Aorta (tissue), 5 donors: Measurements from ENCODE around the gene SPAAR. TPM values are rescaled to one million over a fixed set of nuclear protein-coding genes. Genes with fewer than 3 reads are reported as not detected.

ENCODE experiments used
- ATAC-seq: fragments of 200-7000 bp; cut with Tn5 transposase; one replicate; pipeline ENCODE4 v1.9.1; 2022; ENCODE audit warnings: moderate library complexity; ENCODE audit not compliant: low FRiP score
- DNase-seq, 2 donors: peaks; one replicate each; pipeline ENCODE4 v3.0.0-alpha.2; 2020
- H3K27ac ChIP-seq, 2 donors: one replicate each; pipeline ENCODE4 v1.5.1; 2013; ENCODE audit warnings: low read length in 2 of 2, mild to moderate bottlenecking in 2 of 2, moderate library complexity in 2 of 2, control low read depth in 1 of 2, inconsistent platforms in 1 of 2, low read depth in 1 of 2
- H3K27me3 ChIP-seq, 2 donors: one replicate each; pipeline ENCODE4 v1.6.1; 2013; ENCODE audit warnings: control low read depth in 1 of 2, low read length in 1 of 2, mild to moderate bottlenecking in 1 of 2, moderate library complexity in 1 of 2; ENCODE audit not compliant: insufficient read depth in 2 of 2, control insufficient read depth in 1 of 2
- H3K36me3 ChIP-seq, 2 donors: one replicate each; pipeline ENCODE4 v1.6.1; 2013; ENCODE audit warnings: control low read depth in 1 of 2, low read length in 1 of 2, mild to moderate bottlenecking in 1 of 2; ENCODE audit not compliant: insufficient read depth in 2 of 2, control insufficient read depth in 1 of 2
- H3K4me1 ChIP-seq, 2 donors: one replicate each; pipeline ENCODE4 v1.6.1; 2013; ENCODE audit warnings: low read length in 2 of 2, control low read depth in 1 of 2, mild to moderate bottlenecking in 1 of 2, moderate library complexity in 1 of 2; ENCODE audit not compliant: insufficient read depth in 2 of 2, control insufficient read depth in 1 of 2
- H3K4me3 ChIP-seq, 2 donors: one replicate each; pipeline ENCODE4 v1.5.1; 2013; ENCODE audit warnings: low read length in 2 of 2, control low read depth in 1 of 2, mild to moderate bottlenecking in 1 of 2
- H3K9me3 ChIP-seq: one replicate; pipeline ENCODE4 v1.6.1; 2013; ENCODE audit warnings: mild to moderate bottlenecking, low read length; ENCODE audit not compliant: control insufficient read depth
- WGBS, 2 donors: extraction: QIAGEN DNeasy Blood & Tissue Kit; methylation state at CpG; one replicate each; pipeline ENCODE4 v1.1.7; 2013; 5-methylcytosine and 5-hydroxymethylcytosine counted together
- intact Hi-C, 2 donors: fragments of 100-400 bp; cut with DNase I; formaldehyde crosslinking; loops; one replicate each; pipeline versions ENCODE4 v1.14.2 to v1.15.0; 2022
- polyA plus RNA-seq, 2 donors: library from polyadenylated mRNA; stranded (reverse); fragments of 200-250 nt; gene quantifications; one replicate each; pipeline ENCODE4 v1.2.3, GENCODE V29; 2013
- total RNA-seq, 2 donors: library from RNA; stranded (reverse); fragmentation: NEBNext Ultra II Directional; extraction: Animal tissue kit (Norgen Biotek cat#: 25700); gene quantifications; one replicate each; pipeline ENCODE4 v1.2.1, GENCODE V29; 2021
- donor health status: healthy with polysubstance abuse.
- donor health status: Bipolar disorder and iron deficiency.
- donor health status: DM: no; HTN: no; CAD: no.
- donor health status: DM: no; HTN: no; CAD: no.
- donor health status: DM: yes; HTN: yes; CAD: no.

The SPAAR gene
- total and polyA plus RNA-seq, 4 donors: 0.82 to 4.5 (median 4.0) TPM; not detected in 1

DNA sequence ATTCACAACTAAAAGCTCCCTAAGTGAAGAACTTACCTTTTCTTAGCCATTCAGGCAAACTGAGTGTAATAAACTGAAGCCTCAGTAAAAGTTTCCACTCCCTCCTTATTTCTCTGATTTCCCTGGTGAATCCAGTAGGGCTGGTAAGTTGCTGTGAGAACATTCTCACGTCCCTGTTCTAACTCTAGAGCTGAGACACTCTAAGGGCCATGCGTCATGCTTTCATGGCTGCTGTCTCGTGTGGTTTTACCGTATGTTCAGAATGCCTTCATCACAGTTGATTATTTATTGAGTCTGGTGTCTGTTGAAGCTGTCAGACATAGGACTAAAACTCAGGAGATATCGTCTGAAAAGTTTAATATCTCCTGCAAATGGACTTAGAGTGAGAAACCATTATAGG is 47.4 kb downstream of the SPAAR start:
- H3K4me3 ChIP-seq: no peak overlapping the region
- no peaks in the 10 kb centered on the region for H3K4me1 ChIP-seq
- H3K27me3 ChIP-seq: no peaks in the 10 kb centered on the region
- no peak overlapping the region for H3K27ac ChIP-seq
- H3K36me3 ChIP-seq: no peaks in the 10 kb centered on the region
- intact Hi-C loops: loop anchor here in 1 of 2 donors (5.0 kb wide), 1 partner anchor 66 kb away; no protein-coding TSS in a partner anchor
- WGBS, 2 donors: 78 to 79% methylated on average over 5 of the region's 5 CpGs
- DNase-seq (no peak), ATAC-seq (no peak)
- H3K9me3 ChIP-seq: no peaks in the 10 kb centered on the region

DNA sequence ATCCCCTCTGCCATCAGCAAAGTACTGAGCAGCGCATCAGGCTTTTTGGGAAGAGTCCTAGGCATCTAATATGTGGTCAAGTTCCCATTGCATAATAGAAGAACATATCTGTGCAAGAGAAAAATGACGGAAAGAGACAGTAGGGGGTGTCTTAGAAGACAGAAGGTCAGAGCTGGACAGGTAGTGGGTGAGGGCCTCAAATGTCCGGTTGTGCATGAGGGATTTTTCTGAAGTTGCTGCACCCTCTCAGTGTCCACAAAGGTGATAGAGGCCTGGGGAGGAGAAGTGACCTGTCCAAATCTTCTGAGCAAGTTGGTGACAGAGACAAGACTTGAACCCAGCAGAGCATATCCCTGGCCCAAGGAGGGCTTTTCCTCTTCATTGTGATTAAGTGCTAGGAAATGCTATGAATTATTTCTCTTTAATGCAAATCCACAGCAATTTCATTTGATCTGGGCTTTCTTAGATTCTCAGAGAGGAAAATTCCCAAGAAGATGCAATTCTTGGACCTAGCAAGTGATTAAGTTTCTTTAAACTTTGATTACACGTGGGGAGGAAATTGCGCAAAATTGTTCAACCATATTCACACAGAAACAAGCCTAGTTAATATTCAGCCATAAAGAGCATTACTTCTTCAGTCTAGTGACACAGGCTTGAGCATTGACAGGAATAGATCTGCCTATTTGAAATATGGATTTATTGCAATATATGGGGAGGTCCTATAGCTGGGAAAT is 49.0 kb downstream of the SPAAR start, which contains the start of gene OR2S2:
OR2S2 (minus strand) TSS at position 51 of the 734 bp plus-strand sequence. CDS start 56 bp downstream, outside the sequence.
- Histone ChIP-seq H3K27ac (no peak within 1 kb of the TSS), H3K4me3 (no peak within 1 kb of the TSS), H3K27me3 (no peaks in the 10 kb centered on the region), H3K36me3 (no peaks in the 10 kb centered on the region), H3K9me3 (no peaks in the 10 kb centered on the region), H3K4me1 (no peaks in the 10 kb centered on the region)
- WGBS, 2 donors: 86 to 94% methylated on average over 5 of the region's 5 CpGs
- ATAC-seq (no peak), DNase-seq (no peak)
- intact Hi-C loops: loop anchor here in 1 of 2 donors (5.0 kb wide), 1 partner anchor 64 kb away; no protein-coding TSS in a partner anchor

DNA sequence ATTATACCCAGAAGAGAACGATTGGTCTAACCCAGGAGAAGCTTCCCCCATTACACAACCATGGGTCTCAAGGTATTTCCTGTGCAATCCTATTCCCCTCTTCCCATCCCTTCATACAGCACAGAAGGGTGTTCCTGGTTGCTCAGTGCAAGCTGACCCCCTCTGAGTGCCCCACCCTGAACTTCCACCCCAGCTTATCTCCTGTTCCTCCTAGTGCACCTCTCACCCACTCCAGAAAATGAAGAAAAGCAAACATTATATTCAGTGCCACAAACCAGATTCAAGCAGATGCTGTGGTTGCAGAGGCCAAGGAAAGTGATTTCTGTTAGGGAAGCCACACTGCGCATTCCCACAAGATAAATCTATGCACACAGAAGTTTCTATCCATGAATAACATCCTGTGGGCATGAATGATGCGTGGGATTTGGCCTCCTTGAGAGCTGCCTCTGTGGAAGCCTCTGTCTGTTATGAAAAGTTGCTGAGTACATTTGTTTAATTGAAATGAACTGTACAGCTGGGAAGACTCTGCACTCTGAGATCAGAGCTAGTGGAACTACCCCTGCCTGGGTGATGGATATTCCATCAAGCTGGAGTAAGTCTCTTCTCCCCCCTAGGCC is 50.9 kb downstream of the SPAAR start:
- H3K36me3 ChIP-seq: no peaks in the 10 kb centered on the region
- 70 to 79% methylated on average over 3 of the region's 3 CpGs for WGBS, 2 donors
- no peak for DNase-seq
- no peaks in the 10 kb centered on the region for H3K9me3 ChIP-seq
- intact Hi-C loops: loop anchor here in 1 of 2 donors (5.0 kb wide), 1 partner anchor 42 kb away; no protein-coding TSS in a partner anchor
- no peak overlapping the region for H3K27ac ChIP-seq
- H3K4me3 ChIP-seq: no peak overlapping the region
- H3K4me1 ChIP-seq: no peaks in the 10 kb centered on the region
- H3K27me3 ChIP-seq: no peaks in the 10 kb centered on the region
- no peak for ATAC-seq

Other genes with a start within 250 kb of the SPAAR start
- gene ARHGEF39, start 244.3 kb upstream of the SPAAR start, total RNA-seq: 1 to 10 TPM in 1 of 2 donors, under 1 TPM in 1; 0.75 to 1.7 TPM
- gene ARHGEF39, start 244.3 kb upstream of the SPAAR start, polyA plus RNA-seq: 1 to 10 TPM in 1 of 2 donors, under 1 TPM in 1; 0.25 to 1.8 TPM
- 1 to 10 TPM; 4.3 to 8.8 TPM for gene CA9, start 235.6 kb upstream of the SPAAR start, total RNA-seq
- under 1 TPM in 1 of 2 donors, not detected in 1; 0.79 TPM for gene CA9, start 235.6 kb upstream of the SPAAR start, polyA plus RNA-seq
- 1,000 to 10,000 TPM; 1,614 to 5,973 TPM for gene TPM2, start 219.6 kb upstream of the SPAAR start, total RNA-seq
- 1,000 to 10,000 TPM; 7,224 to 9,377 TPM for gene TPM2, start 219.6 kb upstream of the SPAAR start, polyA plus RNA-seq
- gene TLN1, start 177.3 kb upstream of the SPAAR start, total RNA-seq: 1,000 to 10,000 TPM in 1 of 2 donors, 100 to 1,000 TPM in 1; 735 to 1,271 TPM
- 100 to 1,000 TPM; 160 to 382 TPM for gene TLN1, start 177.3 kb upstream of the SPAAR start, polyA plus RNA-seq
- 10 to 100 TPM; 39.5 to 51.3 TPM for gene CREB3, start 176.8 kb upstream of the SPAAR start, total RNA-seq
- 10 to 100 TPM; 46.2 to 62.0 TPM for gene CREB3, start 176.8 kb upstream of the SPAAR start, polyA plus RNA-seq
- gene GBA2, start 160.3 kb upstream of the SPAAR start, total RNA-seq: 10 to 100 TPM; 83.8 to 83.9 TPM
- gene GBA2, start 160.3 kb upstream of the SPAAR start, polyA plus RNA-seq: 100 to 1,000 TPM in 1 of 2 donors, 10 to 100 TPM in 1; 18.5 to 122 TPM
- gene RGP1, start 160.2 kb upstream of the SPAAR start, total RNA-seq: 10 to 100 TPM; 30.0 to 32.4 TPM
- gene RGP1, start 160.2 kb upstream of the SPAAR start, polyA plus RNA-seq: 10 to 100 TPM; 11.0 to 13.0 TPM
- gene MSMP, start 155.2 kb upstream of the SPAAR start, total RNA-seq: 1 to 10 TPM; 2.0 TPM
- gene MSMP, start 155.2 kb upstream of the SPAAR start, polyA plus RNA-seq: not detected
- gene NPR2, start 117.9 kb upstream of the SPAAR start, total RNA-seq: 10 to 100 TPM; 39.7 to 45.6 TPM
- 10 to 100 TPM; 13.3 to 85.0 TPM for gene NPR2, start 117.9 kb upstream of the SPAAR start, polyA plus RNA-seq
- 1 to 10 TPM in 1 of 2 donors, under 1 TPM in 1; 0.71 to 3.0 TPM for gene SPAG8, start 97.2 kb upstream of the SPAAR start, total RNA-seq
- gene SPAG8, start 97.2 kb upstream of the SPAAR start, polyA plus RNA-seq: 1 to 10 TPM in 1 of 2 donors, not detected in 1; 4.4 TPM
- 10 to 100 TPM; 21.3 to 26.0 TPM for gene HINT2, start 94.4 kb upstream of the SPAAR start, total RNA-seq
- 10 to 100 TPM; 34.8 to 61.5 TPM for gene HINT2, start 94.4 kb upstream of the SPAAR start, polyA plus RNA-seq
- not detected for gene FAM221B, start 80.8 kb upstream of the SPAAR start, total RNA-seq
- under 1 TPM in 1 of 2 donors, not detected in 1; 0.13 TPM for gene FAM221B, start 80.8 kb upstream of the SPAAR start, polyA plus RNA-seq
- gene TMEM8B, start 80.3 kb upstream of the SPAAR start, total RNA-seq: 10 to 100 TPM; 16.3 to 20.8 TPM
- 10 to 100 TPM in 1 of 2 donors, 1 to 10 TPM in 1; 6.8 to 31.2 TPM for gene TMEM8B, start 80.3 kb upstream of the SPAAR start, polyA plus RNA-seq
- not detected for gene OR13J1, start 39.1 kb upstream of the SPAAR start, total RNA-seq
- not detected for gene OR13J1, start 39.1 kb upstream of the SPAAR start, polyA plus RNA-seq
- gene HRCT1, start 3.3 kb upstream of the SPAAR start, total RNA-seq: 10 to 100 TPM; 14.2 to 23.1 TPM
- 10 to 100 TPM; 17.4 to 25.7 TPM for gene HRCT1, start 3.3 kb upstream of the SPAAR start, polyA plus RNA-seq
- not detected for gene OR2S2, start 48.7 kb downstream of the SPAAR start, total RNA-seq
- gene OR2S2, start 48.7 kb downstream of the SPAAR start, polyA plus RNA-seq: not detected
- 10 to 100 TPM; 28.9 to 34.1 TPM for gene RECK, start 127.4 kb downstream of the SPAAR start, total RNA-seq
- 10 to 100 TPM in 1 of 2 donors, 1 to 10 TPM in 1; 6.0 to 19.9 TPM for gene RECK, start 127.4 kb downstream of the SPAAR start, polyA plus RNA-seq
- gene GLIPR2, start 227.2 kb downstream of the SPAAR start, total RNA-seq: 10 to 100 TPM; 34.0 to 35.8 TPM
- 10 to 100 TPM; 26.9 to 56.5 TPM for gene GLIPR2, start 227.2 kb downstream of the SPAAR start, polyA plus RNA-seq